PC-9 (cell line): Measurements from ENCODE around the gene HIGD2B. TPM values are rescaled to one million over a fixed set of nuclear protein-coding genes. Genes with fewer than 3 reads are reported as not detected.
"Not testable (repeated sequence)": the region's sequence is repeated elsewhere in the genome, so short reads cannot be mapped to it uniquely, and the experiment has no call there.

Experiments used
- BruUV-seq: library from RNA; stranded (reverse); fragments of 400-500 nt; replicated peaks from 2 replicates; lab custom pipeline; 2021; lab: Mats Ljungman, UMichigan
- CTCF ChIA-PET: fragments of 300-600 bp; sonication (Branson Sonifier 250); formaldehyde crosslinking; loops from one replicate; lab custom pipeline; 2022; ENCODE audit warnings: antibody characterized with exemption; lab: Charles Lee
- POLR2A ChIA-PET: fragments of 300-600 bp; sonication (Branson Sonifier 250); formaldehyde crosslinking; loops from one replicate; lab custom pipeline; 2022; ENCODE audit warnings: antibody characterized with exemption; ENCODE audit not compliant: unreplicated experiment; lab: Charles Lee
- DNase-seq, 2 experiments: peaks; one replicate each; pipeline versions ENCODE4 v3.0.0 to v3.0.0-alpha.2; 2015 to 2022; ENCODE audit warnings: mixed read lengths in 1 of 2
- H2AFZ ChIP-seq: fragments of 200-600 bp; sonication (generic); 2 replicates; pipeline ENCODE4 v1.8.1; 2017; ENCODE audit warnings: antibody characterized with exemption
- H3F3A ChIP-seq: fragments of 200-600 bp; sonication (generic); 2 replicates; pipeline ENCODE4 v1.8.1; 2017; ENCODE audit warnings: antibody characterized with exemption, mild to moderate bottlenecking, low read depth; ENCODE audit not compliant: insufficient read depth
- H3K27ac ChIP-seq: fragments of 200-600 bp; sonication (generic); 2 replicates; pipeline ENCODE4 v1.6.1; 2016; ENCODE audit warnings: mixed run types
- H3K27me3 ChIP-seq: fragments of 200-600 bp; sonication (generic); 2 replicates; pipeline ENCODE4 v1.6.1; 2016; ENCODE audit warnings: low read depth, mixed run types; ENCODE audit not compliant: insufficient read depth
- H3K36me3 ChIP-seq: fragments of 200-600 bp; sonication (generic); 2 replicates; pipeline ENCODE4 v1.6.1; 2016; ENCODE audit warnings: low read depth, mixed run types
- H3K4me1 ChIP-seq: fragments of 200-600 bp; sonication (generic); replicated peaks from 2 replicates; pipeline ENCODE4 v1.6.1; 2016; ENCODE audit warnings: mixed run types; ENCODE audit not compliant: insufficient read depth
- H3K4me2 ChIP-seq: fragments of 200-600 bp; sonication (generic); 2 replicates; pipeline ENCODE4 v1.6.1; 2017; ENCODE audit warnings: mixed run types
- H3K4me3 ChIP-seq: fragments of 200-600 bp; sonication (generic); 2 replicates; pipeline ENCODE4 v1.6.1; 2016; ENCODE audit warnings: mixed run types
- H3K79me2 ChIP-seq: fragments of 200-600 bp; sonication (generic); 2 replicates; pipeline ENCODE4 v1.6.1; 2017; ENCODE audit warnings: low read depth, mixed run types
- H3K9me2 ChIP-seq: fragments of 200-600 bp; sonication (generic); 2 replicates; pipeline ENCODE4 v1.8.1; 2017; ENCODE audit warnings: mild to moderate bottlenecking; ENCODE audit not compliant: insufficient read depth
- H3K9me3 ChIP-seq: fragments of 200-600 bp; sonication (generic); 2 replicates; pipeline ENCODE4 v1.8.1; 2016; ENCODE audit warnings: low read depth; ENCODE audit not compliant: insufficient read depth
- H4K20me1 ChIP-seq: fragments of 200-600 bp; sonication (generic); 2 replicates; pipeline ENCODE4 v1.8.1; 2017; ENCODE audit not compliant: insufficient read depth
- CTCF ChIP-seq: fragments of 200-600 bp; sonication (generic); conservative IDR thresholded peaks from 2 replicates; pipeline ENCODE4 v1.6.1; 2017; ENCODE audit warnings: mixed run types, antibody characterized with exemption, mild to moderate bottlenecking, moderate library complexity
- EZH2 ChIP-seq: fragments of 200-600 bp; sonication (generic); IDR thresholded peaks from 2 replicates; pipeline ENCODE4 v1.8.0; 2017; ENCODE audit warnings: antibody characterized with exemption, low read depth
- intact Hi-C: fragments of 100-400 bp; cut with micrococcal nuclease; formaldehyde crosslinking; loops from one replicate; pipeline ENCODE4 v1.10.0; 2022; ENCODE audit not compliant: unreplicated experiment
- total RNA-seq: library from RNA; stranded (reverse); gene quantifications from 2 replicates; pipeline ENCODE4 v1.2.3, GENCODE V29; 2021

The HIGD2B gene
- total RNA-seq, 1 experiment from 2014 or later, result not detected

- H3K27me3 ChIP-seq, result no peaks in the 10 kb centered on the region
- no TSS peak for BruUV-seq
- no peak for TF ChIP-seq CTCF
- TF ChIP-seq EZH2, result no peak
- no peak overlapping the region for H3K4me2 ChIP-seq
- no peaks in the 10 kb centered on the region for H3K4me1 ChIP-seq
- no peaks in the 10 kb centered on the region for H3F3A ChIP-seq
- no peaks in the 10 kb centered on the region; the same call in 1 of the 2 replicates for H3K36me3 ChIP-seq
- H3K9me2 ChIP-seq, result no peaks in the 10 kb centered on the region
- no peak overlapping the region for H3K27ac ChIP-seq
- POLR2A ChIA-PET, result no interaction called here
- H3K79me2 ChIP-seq, result no peaks in the 10 kb centered on the region
- H2AFZ ChIP-seq, result no peak overlapping the region
- intact Hi-C loops, result no loop called here
- no peaks in the 10 kb centered on the region for H3K9me3 ChIP-seq
- no peak overlapping the region for H3K4me3 ChIP-seq
- no peak for DNase-seq
- CTCF ChIA-PET, result no interaction called here
- no peaks in the 10 kb centered on the region for H4K20me1 ChIP-seq
Observed at GRCh38 chr15:72732516-72732915, 46.5 kb upstream of the HIGD2B start.

- intact Hi-C loops, result no loop called here
- H3K36me3 ChIP-seq, result no peaks in the 10 kb centered on the region; the same call in 1 of the 2 replicates
- CTCF ChIA-PET, result no interaction called here
- H3K4me3 ChIP-seq, result no peak overlapping the region
- H3K79me2 ChIP-seq, result no peaks in the 10 kb centered on the region
- H3K4me2 ChIP-seq, result no peak overlapping the region
- no peaks in the 10 kb centered on the region for H4K20me1 ChIP-seq
- BruUV-seq, result no TSS peak
- H3K27me3 ChIP-seq, result no peaks in the 10 kb centered on the region
- H2AFZ ChIP-seq, result no peak overlapping the region
- H3K9me2 ChIP-seq, result no peaks in the 10 kb centered on the region
- no peaks in the 10 kb centered on the region for H3F3A ChIP-seq
- H3K27ac ChIP-seq, result no peak overlapping the region
- no peak for DNase-seq
- POLR2A ChIA-PET, result no interaction called here
- no peaks in the 10 kb centered on the region for H3K9me3 ChIP-seq
- H3K4me1 ChIP-seq, result no peaks in the 10 kb centered on the region
- no peak for TF ChIP-seq EZH2
- no peak for TF ChIP-seq CTCF
Observed at GRCh38 chr15:72732086-72732485, 46.1 kb upstream of the HIGD2B start.

GRCh38 chr15:72728821-72729220 lies 42.8 kb upstream of the HIGD2B start:
- no peaks in the 10 kb centered on the region for H3K36me3 ChIP-seq
- H3K4me1 ChIP-seq, result no peaks in the 10 kb centered on the region
- BruUV-seq, result no TSS peak
- ChIA-PET CTCF (no interaction called here), POLR2A (no interaction called here)
- no peak overlapping the region for H2AFZ ChIP-seq
- TF ChIP-seq CTCF (no peak), EZH2 (no peak)
- no peak overlapping the region for H3K4me2 ChIP-seq
- H3K9me2 ChIP-seq, result no peaks in the 10 kb centered on the region
- intact Hi-C loops, result loop anchor here (10.0 kb wide), 1 partner anchor 506 kb away; no protein-coding TSS in a partner anchor
- H3K4me3 ChIP-seq, result no peak overlapping the region
- no peak overlapping the region for H3K27ac ChIP-seq
- no peak for DNase-seq
- H3K9me3 ChIP-seq, result no peaks in the 10 kb centered on the region
- H3K27me3 ChIP-seq, result no peaks in the 10 kb centered on the region
- no peaks in the 10 kb centered on the region for H3K79me2 ChIP-seq
- no peaks in the 10 kb centered on the region for H3F3A ChIP-seq
- no peaks in the 10 kb centered on the region for H4K20me1 ChIP-seq

- H3K4me3 ChIP-seq, H3F3A ChIP-seq, H3K27ac ChIP-seq, H3K9me3 ChIP-seq, H3K36me3 ChIP-seq, H3K4me1 ChIP-seq, H2AFZ ChIP-seq, H3K27me3 ChIP-seq, H3K4me2 ChIP-seq, H3K79me2 ChIP-seq, BruUV-seq, POLR2A ChIA-PET, H3K9me2 ChIP-seq, H4K20me1 ChIP-seq, DNase-seq: not testable (repeated sequence)
- intact Hi-C loops, result loop anchor here (10.0 kb wide), 1 partner anchor 507 kb away; no protein-coding TSS in a partner anchor
- CTCF ChIA-PET, result interaction anchor here (0.7 kb wide), 1 partner anchor 1144 kb away, joined by 3 read pairs; no protein-coding TSS in a partner anchor
Observed at GRCh38 chr15:72728249-72728648, 42.3 kb upstream of the HIGD2B start.
